IMR-90 (cell line): ENCODE results near the gene DOCK4. TPM values are rescaled to one million over a fixed set of nuclear protein-coding genes. Genes with fewer than 3 reads are reported as not detected.

ENCODE experiments used
- ATAC-seq: fragments of 200-7000 bp; cut with Tn5 transposase; 2 replicates; pipeline ENCODE4 v1.9.1; 2020; ENCODE audit warnings: low read depth, mild to moderate bottlenecking, moderate library complexity
- BruUV-seq: library from RNA; stranded (reverse); fragments of 400-500 nt; replicated peaks from 2 replicates; lab custom pipeline; 2021; lab: Mats Ljungman, UMichigan
- CTCF ChIA-PET: fragments of 300-600 bp; formaldehyde crosslinking; extraction: SDS; loops from one replicate; lab custom pipeline; 2021; ENCODE audit warnings: antibody characterized with exemption; lab: Yijun Ruan, JAX
- POLR2A ChIA-PET: fragments of 300-600 bp; sonication (Branson Sonifier 250); formaldehyde crosslinking; loops from one replicate; lab custom pipeline; 2022; ENCODE audit warnings: antibody characterized with exemption; ENCODE audit not compliant: unreplicated experiment; lab: Charles Lee
- DNase-seq: peaks from one replicate; pipeline ENCODE4 v3.0.0; 2013
- H2AFZ ChIP-seq: replicated peaks from 2 replicates; pipeline ENCODE3; 2013; ENCODE audit warnings: low read length, mild to moderate bottlenecking; ENCODE audit not compliant: poor library complexity
- H2AK5ac ChIP-seq: 2 replicates; pipeline ENCODE4 v1.6.1; 2013; ENCODE audit warnings: low read depth, low read length, inconsistent platforms
- H2AK9ac ChIP-seq: replicated peaks from 2 replicates; pipeline ENCODE3; 2013; ENCODE audit warnings: mild to moderate bottlenecking, low read depth, low read length, moderate library complexity; ENCODE audit not compliant: poor library complexity
- H2BK120ac ChIP-seq: 2 replicates; pipeline ENCODE4 v1.6.1; 2013; ENCODE audit warnings: low read depth, low read length, inconsistent platforms
- H2BK15ac ChIP-seq: 3 replicates; pipeline ENCODE4 v1.6.1; 2013; ENCODE audit warnings: low read depth, low read length, inconsistent platforms
- H2BK20ac ChIP-seq: 2 replicates; pipeline ENCODE4 v1.6.1; 2013; ENCODE audit warnings: low read depth, mild to moderate bottlenecking, inconsistent platforms, low read length, moderate library complexity
- H2BK5ac ChIP-seq: 2 replicates; pipeline ENCODE4 v1.6.1; 2013; ENCODE audit warnings: mild to moderate bottlenecking, low read depth, low read length, inconsistent platforms; ENCODE audit not compliant: poor library complexity, severe bottlenecking
- H3K14ac ChIP-seq: replicated peaks from 2 replicates; pipeline ENCODE4 v1.6.1; 2013; ENCODE audit warnings: low read depth, low read length, inconsistent platforms
- H3K18ac ChIP-seq: 2 replicates; pipeline ENCODE4 v1.6.1; 2013; ENCODE audit warnings: low read depth, low read length, control low read depth
- H3K23ac ChIP-seq: 2 replicates; pipeline ENCODE4 v1.6.1; 2013; ENCODE audit warnings: low read depth, low read length, inconsistent platforms
- H3K27ac ChIP-seq: 2 replicates; pipeline ENCODE4 v1.5.1; 2013; ENCODE audit warnings: mild to moderate bottlenecking, control low read depth, low read length; ENCODE audit not compliant: insufficient read depth
- H3K27me3 ChIP-seq: 2 replicates; pipeline ENCODE4 v1.6.1; 2013; ENCODE audit warnings: low read length; ENCODE audit not compliant: control insufficient read depth, insufficient read depth
- H3K36me3 ChIP-seq: 2 replicates; pipeline ENCODE4 v1.6.1; 2013; ENCODE audit warnings: low read length, mixed read lengths; ENCODE audit not compliant: control insufficient read depth, insufficient read depth
- H3K4ac ChIP-seq: 2 replicates; pipeline ENCODE4 v1.6.1; 2013; ENCODE audit warnings: low read depth, low read length, inconsistent platforms
- H3K4me1 ChIP-seq: 2 replicates; pipeline ENCODE4 v1.6.1; 2013; ENCODE audit warnings: low read length, mixed read lengths; ENCODE audit not compliant: control insufficient read depth, insufficient read depth
- H3K4me2 ChIP-seq: 2 replicates; pipeline ENCODE4 v1.6.1; 2013; ENCODE audit warnings: low read depth, mild to moderate bottlenecking, control low read depth, low read length, moderate library complexity
- H3K4me3 ChIP-seq: 2 replicates; pipeline ENCODE4 v1.5.1; 2013; ENCODE audit warnings: low read depth, mild to moderate bottlenecking, control low read depth, low read length, moderate library complexity; ENCODE audit not compliant: insufficient read depth
- H3K56ac ChIP-seq: 2 replicates; pipeline ENCODE4 v1.6.1; 2013; ENCODE audit warnings: low read length, inconsistent platforms; ENCODE audit not compliant: insufficient read depth; ENCODE audit errors: extremely low read depth
- H3K79me1 ChIP-seq, 2 experiments: 2 replicates each; pipeline ENCODE4 v1.6.1; 2013; ENCODE audit warnings: low read length in 2 of 2, inconsistent platforms in 1 of 2, low read depth in 1 of 2
- H3K9ac ChIP-seq: 2 replicates; pipeline ENCODE4 v1.6.1; 2013; ENCODE audit warnings: low read depth, low read length, control low read depth
- H3K9me1 ChIP-seq: 2 replicates; pipeline ENCODE4 v1.6.1; 2013; ENCODE audit warnings: low read length, inconsistent platforms; ENCODE audit not compliant: insufficient read depth
- H3K9me3 ChIP-seq: 2 replicates; pipeline ENCODE4 v1.6.1; 2013; ENCODE audit warnings: low read length; ENCODE audit not compliant: control insufficient read depth, insufficient read depth
- H4K20me1 ChIP-seq: 2 replicates; pipeline ENCODE4 v1.6.1; 2013; ENCODE audit warnings: low read length, inconsistent platforms; ENCODE audit not compliant: insufficient read depth
- H4K5ac ChIP-seq: 2 replicates; pipeline ENCODE4 v1.6.1; 2013; ENCODE audit warnings: mild to moderate bottlenecking, low read depth, low read length, control low read depth
- H4K8ac ChIP-seq, 2 experiments: 2 replicates each; pipeline ENCODE4 v1.6.1; 2013; ENCODE audit warnings: low read depth in 2 of 2, low read length in 2 of 2, control low read depth in 1 of 2, inconsistent platforms in 1 of 2
- H4K91ac ChIP-seq: 2 replicates; pipeline ENCODE4 v1.6.1; 2013; ENCODE audit warnings: low read depth, low read length, inconsistent platforms; ENCODE audit not compliant: insufficient read depth
- BHLHE40 ChIP-seq: fragments of 150-350 bp; IDR thresholded peaks from 2 replicates; pipeline ENCODE4 v1.6.1; 2016; ENCODE audit warnings: mild to moderate bottlenecking, low read depth, low read length
- CTCF ChIP-seq: conservative IDR thresholded peaks from 2 replicates; pipeline ENCODE4 v1.5.1; 2012; ENCODE audit warnings: mild to moderate bottlenecking, low read depth, low read length, improper control_type of control experiment
- FOS ChIP-seq: fragments of 150-350 bp; IDR thresholded peaks from 2 replicates; pipeline ENCODE4 v1.6.1; 2016; ENCODE audit warnings: low read depth, low read length
- MAFK ChIP-seq: IDR thresholded peaks from 2 replicates; pipeline ENCODE4 v1.6.1; 2012; ENCODE audit warnings: low read depth, low read length, improper control_type of control experiment
- MXI1 ChIP-seq: IDR thresholded peaks from 2 replicates; pipeline ENCODE4 v1.6.1; 2012; ENCODE audit warnings: low read depth, mild to moderate bottlenecking, low read length, moderate library complexity, borderline replicate concordance
- NFE2L2 ChIP-seq: fragments of 150-350 bp; IDR thresholded peaks from 2 replicates; pipeline ENCODE4 v1.6.1; 2016; ENCODE audit warnings: low read depth, mild to moderate bottlenecking, low read length
- SMC3 ChIP-seq: fragments of 150-350 bp; IDR thresholded peaks from 2 replicates; pipeline ENCODE4 v1.6.1; 2016; ENCODE audit warnings: low read depth, mild to moderate bottlenecking, antibody characterized with exemption, low read length, moderate library complexity
- WGBS, 2 experiments: methylation state at CpG; one replicate each; pipeline versions ENCODE4 v1.1.5 to v1.1.7; 2013; ENCODE audit warnings: missing lambda C conversion rate in 2 of 2; ENCODE audit not compliant: insufficient read length in 1 of 2; ENCODE audit errors: extremely low coverage in 2 of 2; 5-methylcytosine and 5-hydroxymethylcytosine counted together
- dilution Hi-C: fragments of 300-500 bp; cut with HindIII; formaldehyde crosslinking; loops from one replicate; pipeline ENCODE4 v1.14.3; 2018; ENCODE audit warnings: low sequenced_read_pairs; ENCODE audit not compliant: unreplicated experiment
- in situ Hi-C: fragments of 300-500 bp; cut with MboI; formaldehyde crosslinking; loops from 3 replicates; pipeline ENCODE4 v1.14.3; 2019; ENCODE audit warnings: low sequenced_read_pairs, inconsistent platforms, mixed read lengths
- intact Hi-C: fragments of 100-400 bp; cut with micrococcal nuclease; formaldehyde crosslinking; loops from 2 replicates; pipeline ENCODE4 v1.10.0; 2022
- polyA plus RNA-seq, 3 experiments: library from polyadenylated mRNA; depleted of rRNA; stranded (reverse); fragments of >200 nt; gene quantifications; 2 replicates each; pipeline ENCODE4 v1.2.3, GENCODE V29; 2012; ENCODE audit warnings: low replicate concordance in 1 of 3
- total RNA-seq: library from RNA; depleted of rRNA; stranded (reverse); fragments of >200 nt; gene quantifications from 2 replicates; pipeline ENCODE4 v1.2.3, GENCODE V29; 2012

Gene DOCK4
- total and polyA plus RNA-seq, 2 of the 4 experiments (the other 2 are of a cell fraction) = 4.4 to 12.2 TPM

DNA sequence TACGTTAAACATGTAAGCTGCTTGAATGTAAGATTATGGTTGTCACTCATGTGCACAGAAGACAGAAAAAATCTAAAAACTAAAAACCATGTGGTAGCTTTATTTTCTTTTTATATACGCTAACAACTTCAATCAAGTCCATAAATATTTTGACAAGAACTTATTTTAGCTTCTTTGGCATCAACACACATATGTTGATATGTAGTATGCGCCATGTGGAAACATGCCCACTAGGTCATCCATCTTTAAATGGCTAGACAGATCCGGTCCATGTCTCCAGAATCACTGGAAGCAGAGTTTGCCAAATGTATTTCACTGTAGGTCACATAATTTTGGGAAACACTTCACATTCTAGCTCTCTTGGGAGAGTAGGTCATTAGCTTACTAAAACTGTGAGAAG lies 382.4 kb downstream of the DOCK4 start:
- H4K5ac ChIP-seq = no peak overlapping the region
- no peak overlapping the region for H2BK120ac ChIP-seq
- ATAC-seq = no peak
- no peak overlapping the region for H3K18ac ChIP-seq
- DNase-seq = no peak
- H3K27ac ChIP-seq = no peak overlapping the region
- no peak overlapping the region for H3K4ac ChIP-seq
- H2AK5ac ChIP-seq = no peak overlapping the region
- no peak overlapping the region for H3K4me3 ChIP-seq
- no TSS peak for BruUV-seq
- H3K23ac ChIP-seq = no peak overlapping the region
- no peaks in the 10 kb centered on the region for H3K79me1 ChIP-seq
- ChIA-PET CTCF (no interaction called here), POLR2A (no interaction called here)
- H3K14ac ChIP-seq = no peak overlapping the region
- H2BK5ac ChIP-seq = no peak overlapping the region
- TF ChIP-seq FOS (no peak), MAFK (no peak), SMC3 (no peak), CTCF (no peak), NFE2L2 (no peak), BHLHE40 (no peak), MXI1 (no peak)
- H3K9me1 ChIP-seq = no peaks in the 10 kb centered on the region
- 0 out of 2 replicates have a peak, but pooled peaks cover 2% of the 10 kb centered on the region for H3K4me1 ChIP-seq
- H2BK20ac ChIP-seq = no peak overlapping the region
- dilution Hi-C loops (no loop called here), in situ Hi-C loops (no loop called here), intact Hi-C loops (no loop called here)
- H2BK15ac ChIP-seq = no peak overlapping the region
- no peaks in the 10 kb centered on the region for H3K27me3 ChIP-seq
- 0 out of 2 replicates have a peak, but pooled peaks cover 2% of the 10 kb centered on the region for H3K36me3 ChIP-seq
- no peak overlapping the region for H3K56ac ChIP-seq
- no peaks in the 10 kb centered on the region for H3K9me3 ChIP-seq
- H4K91ac ChIP-seq = no peak overlapping the region
- no peak overlapping the region for H3K4me2 ChIP-seq
- WGBS, 2 experiments = no CpG with 5 or more reads among the region's 4 CpGs
- no peak overlapping the region for H3K9ac ChIP-seq
- no peak overlapping the region for H2AFZ ChIP-seq
- no peaks in the 10 kb centered on the region for H4K20me1 ChIP-seq
- H2AK9ac ChIP-seq = no peak overlapping the region
- H4K8ac ChIP-seq = no peak overlapping the region
